RWPE1 (cell line): ENCODE measurements around the gene CCDC61.
A peak's percentile ranks its signal among the peaks of the same experiment; 100 is the strongest.

Experiments
- CTCF ChIA-PET: fragments of 350-600 bp; sonication (Branson Sonifier 250); formaldehyde crosslinking; extraction: SDS; loops from one replicate; lab custom pipeline; 2021; lab: Yijun Ruan, JAX
- POLR2A ChIA-PET: fragments of 400-600 bp; formaldehyde crosslinking; extraction: SDS; loops from one replicate; lab custom pipeline; 2020; ENCODE audit warnings: antibody characterized with exemption; ENCODE audit not compliant: low non-redundant PET; lab: Yijun Ruan, JAX
- DNase-seq: peaks from one replicate; pipeline ENCODE4 v3.0.0; 2012; ENCODE audit warnings: low spot score
- H3K27ac ChIP-seq: fragments of 450-650 bp; 2 replicates; pipeline ENCODE4 v1.5.1; 2017
- TF ChIP-seq, protein P1 (sequence below): fragments of 450-650 bp; conservative IDR thresholded peaks from 2 replicates; pipeline ENCODE4 v1.5.1; 2017; ENCODE audit warnings: low read depth, mild to moderate bottlenecking

The CCDC61 gene

DNA sequence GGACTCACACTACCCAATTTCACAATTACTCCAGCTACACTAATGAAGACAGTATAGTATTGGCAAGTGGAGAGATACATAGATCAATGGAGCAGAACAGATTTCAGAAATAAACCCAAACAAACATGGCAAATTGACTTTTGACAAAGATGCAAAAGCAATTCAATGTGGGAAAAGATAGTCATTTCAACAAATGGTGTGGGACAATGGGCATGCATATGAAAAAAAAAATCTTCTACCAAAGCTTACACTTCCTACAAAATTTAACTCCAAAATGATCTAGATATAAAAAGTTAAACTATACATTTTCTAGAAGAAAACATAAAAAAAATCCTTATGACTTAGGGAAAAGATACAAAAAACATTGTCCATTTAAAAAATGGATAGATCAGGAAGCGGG is 48.3 kb downstream of the CCDC61 start:
- ChIA-PET POLR2A (no interaction called here), CTCF (interaction anchor here (1.9 kb wide), 1 partner anchor 15 kb away, joined by 6 read pairs; no protein-coding TSS in a partner anchor)
- TF ChIP-seq, protein P1, sequence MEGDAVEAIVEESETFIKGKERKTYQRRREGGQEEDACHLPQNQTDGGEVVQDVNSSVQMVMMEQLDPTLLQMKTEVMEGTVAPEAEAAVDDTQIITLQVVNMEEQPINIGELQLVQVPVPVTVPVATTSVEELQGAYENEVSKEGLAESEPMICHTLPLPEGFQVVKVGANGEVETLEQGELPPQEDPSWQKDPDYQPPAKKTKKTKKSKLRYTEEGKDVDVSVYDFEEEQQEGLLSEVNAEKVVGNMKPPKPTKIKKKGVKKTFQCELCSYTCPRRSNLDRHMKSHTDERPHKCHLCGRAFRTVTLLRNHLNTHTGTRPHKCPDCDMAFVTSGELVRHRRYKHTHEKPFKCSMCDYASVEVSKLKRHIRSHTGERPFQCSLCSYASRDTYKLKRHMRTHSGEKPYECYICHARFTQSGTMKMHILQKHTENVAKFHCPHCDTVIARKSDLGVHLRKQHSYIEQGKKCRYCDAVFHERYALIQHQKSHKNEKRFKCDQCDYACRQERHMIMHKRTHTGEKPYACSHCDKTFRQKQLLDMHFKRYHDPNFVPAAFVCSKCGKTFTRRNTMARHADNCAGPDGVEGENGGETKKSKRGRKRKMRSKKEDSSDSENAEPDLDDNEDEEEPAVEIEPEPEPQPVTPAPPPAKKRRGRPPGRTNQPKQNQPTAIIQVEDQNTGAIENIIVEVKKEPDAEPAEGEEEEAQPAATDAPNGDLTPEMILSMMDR: no peak
- H3K27ac ChIP-seq: no peak overlapping the region
- no peak for DNase-seq

DNA sequence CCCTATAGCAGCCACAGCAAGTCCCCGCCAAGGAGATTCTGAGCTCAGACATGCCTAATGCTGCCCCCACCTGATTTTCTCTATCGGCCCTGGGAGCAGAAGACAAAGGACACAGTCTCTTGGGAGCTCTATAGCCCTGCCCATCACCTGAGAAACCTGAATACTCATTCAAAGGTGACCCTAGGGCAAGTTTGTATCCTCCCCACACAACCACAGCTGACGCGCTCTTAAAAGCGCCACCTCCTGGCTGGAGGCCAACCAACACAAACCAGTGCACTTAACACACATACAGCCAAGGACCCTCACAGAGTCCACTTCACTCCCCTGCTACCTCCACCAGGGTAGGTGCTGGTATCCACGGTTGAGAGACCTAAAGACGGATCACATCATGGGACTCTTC is 54.3 kb downstream of the CCDC61 start:
- POLR2A ChIA-PET: no interaction called here
- no peak overlapping the region for H3K27ac ChIP-seq
- DNase-seq: no peak
- TF ChIP-seq, protein P1: no peak
- CTCF ChIA-PET: interaction anchor here (0.6 to 1.3 kb wide), 4 partner anchors 21 to 90 kb away, joined by 3 to 5 read pairs (median 4); no protein-coding TSS in a partner anchor

DNA sequence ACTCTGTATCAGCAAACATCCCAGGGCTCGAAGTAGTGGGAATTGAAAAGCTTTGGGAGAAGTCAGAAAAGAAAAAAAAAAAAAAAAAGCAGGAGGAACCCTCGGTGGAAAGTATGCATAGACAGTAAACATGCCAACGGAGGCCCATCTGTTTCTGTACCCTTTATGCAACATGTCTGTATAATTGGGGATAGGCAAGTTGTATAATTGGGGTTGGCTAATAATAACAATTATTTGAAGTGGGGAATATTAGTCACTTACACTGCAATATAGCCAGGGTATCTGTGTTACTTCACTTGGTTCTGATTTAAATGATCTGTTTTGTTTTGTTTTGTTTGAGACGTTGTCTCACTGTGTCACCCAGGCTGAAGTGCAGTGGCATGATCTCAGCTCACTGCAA is 57.6 kb downstream of the CCDC61 start:
- TF ChIP-seq, protein P1: no peak
- ChIA-PET CTCF (no interaction called here), POLR2A (no interaction called here)
- H3K27ac ChIP-seq: no peak overlapping the region
- DNase-seq: no peak

DNA sequence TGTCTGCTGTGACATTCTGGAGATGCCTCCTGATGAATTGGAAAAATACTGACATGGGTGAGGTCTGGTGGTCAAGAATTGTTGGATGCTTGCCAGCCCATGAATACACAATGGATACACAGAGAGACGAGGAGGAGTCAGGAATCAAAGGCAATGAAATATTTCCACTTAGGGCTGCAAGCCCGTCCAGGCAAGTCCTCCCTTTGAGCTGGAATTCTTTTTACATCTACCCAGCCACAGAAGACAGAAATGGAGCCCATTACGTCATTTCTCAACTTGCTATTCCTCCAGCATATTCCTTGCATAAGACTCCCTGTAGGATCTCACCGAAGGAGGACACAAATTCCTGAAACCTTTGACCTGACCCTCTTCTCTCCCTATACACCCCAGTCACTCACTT is 61.3 kb downstream of the CCDC61 start:
- ChIA-PET POLR2A (no interaction called here), CTCF (interaction anchor here (1.0 to 2.0 kb wide), 3 partner anchors 21 to 40 kb away, joined by 3 to 9 read pairs (median 5); no protein-coding TSS in a partner anchor)
- no peak overlapping the region for H3K27ac ChIP-seq
- peak; percentile 67 for DNase-seq
- TF ChIP-seq, protein P1: no peak

DNA sequence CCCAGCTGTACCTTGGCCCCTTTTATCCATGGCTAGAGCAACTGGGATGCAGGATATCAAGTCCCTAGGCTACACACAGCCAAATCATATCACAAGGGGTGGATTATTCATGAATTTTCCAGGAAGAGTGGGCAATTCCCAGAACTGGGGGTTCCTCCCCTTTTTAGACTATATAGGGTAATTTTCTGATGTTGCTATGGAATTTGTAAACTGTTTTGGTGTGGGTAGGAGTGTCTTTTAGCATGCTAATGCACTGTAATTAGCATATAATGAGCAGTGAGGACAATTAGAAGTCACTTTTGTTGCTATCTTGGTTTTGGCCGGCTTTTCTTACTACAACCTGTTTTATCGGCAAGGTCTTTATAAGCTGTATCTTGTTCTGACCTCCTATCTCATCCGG is 63.5 kb downstream of the CCDC61 start:
- ChIA-PET CTCF (interaction anchor here (0.6 to 1.0 kb wide), 3 partner anchors 30 to 108 kb away, joined by 3 to 5 read pairs (median 5); no protein-coding TSS in a partner anchor), POLR2A (no interaction called here)
- no peak overlapping the region for H3K27ac ChIP-seq
- TF ChIP-seq, protein P1: no peak
- DNase-seq: no peak

DNA sequence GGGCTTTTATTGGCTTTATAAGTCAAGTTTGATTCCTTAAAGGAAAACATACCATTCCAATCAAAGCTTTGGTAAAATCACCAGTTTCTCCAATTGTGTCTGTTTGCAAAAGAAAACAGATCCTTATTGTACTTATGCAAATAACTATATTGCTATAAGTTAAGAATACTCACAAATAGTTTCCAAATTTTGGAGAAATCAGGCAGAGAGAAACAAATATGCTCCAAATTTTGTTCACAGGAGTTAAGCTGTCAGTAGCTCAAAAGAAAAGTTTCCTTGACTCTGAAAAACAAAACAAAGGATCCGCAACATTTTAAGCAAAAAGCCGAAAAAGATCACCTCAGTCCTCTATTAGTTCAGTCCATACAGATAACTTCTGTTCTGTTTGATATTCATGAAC is 64.7 kb downstream of the CCDC61 start:
- H3K27ac ChIP-seq: no peak overlapping the region
- DNase-seq: no peak
- TF ChIP-seq, protein P1: no peak
- ChIA-PET POLR2A (no interaction called here), CTCF (interaction anchor here (0.6 kb wide), 1 partner anchor 190 kb away, joined by 3 read pairs; no protein-coding TSS in a partner anchor)
